NCI-H146 treated with DMSO at 0.1 percent for 48 hours (cell line): ENCODE results near the gene TTC33.
"Not testable (repeated sequence)": the region's sequence is repeated elsewhere in the genome, so short reads cannot be mapped to it uniquely, and the experiment has no call there.

ENCODE experiments used
- DNase-seq: peaks from one replicate; lab custom pipeline; 2025; ENCODE audit not compliant: unreplicated experiment; lab: John Stamatoyannopoulos, UW

TTC33 gene, protein sequence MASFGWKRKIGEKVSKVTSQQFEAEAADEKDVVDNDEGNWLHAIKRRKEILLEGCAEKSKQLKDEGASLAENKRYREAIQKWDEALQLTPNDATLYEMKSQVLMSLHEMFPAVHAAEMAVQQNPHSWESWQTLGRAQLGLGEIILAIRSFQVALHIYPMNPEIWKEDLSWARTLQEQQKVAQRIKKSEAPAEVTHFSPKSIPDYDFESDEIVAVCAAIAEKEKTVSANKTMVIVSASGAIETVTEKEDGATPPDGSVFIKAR

DNA sequence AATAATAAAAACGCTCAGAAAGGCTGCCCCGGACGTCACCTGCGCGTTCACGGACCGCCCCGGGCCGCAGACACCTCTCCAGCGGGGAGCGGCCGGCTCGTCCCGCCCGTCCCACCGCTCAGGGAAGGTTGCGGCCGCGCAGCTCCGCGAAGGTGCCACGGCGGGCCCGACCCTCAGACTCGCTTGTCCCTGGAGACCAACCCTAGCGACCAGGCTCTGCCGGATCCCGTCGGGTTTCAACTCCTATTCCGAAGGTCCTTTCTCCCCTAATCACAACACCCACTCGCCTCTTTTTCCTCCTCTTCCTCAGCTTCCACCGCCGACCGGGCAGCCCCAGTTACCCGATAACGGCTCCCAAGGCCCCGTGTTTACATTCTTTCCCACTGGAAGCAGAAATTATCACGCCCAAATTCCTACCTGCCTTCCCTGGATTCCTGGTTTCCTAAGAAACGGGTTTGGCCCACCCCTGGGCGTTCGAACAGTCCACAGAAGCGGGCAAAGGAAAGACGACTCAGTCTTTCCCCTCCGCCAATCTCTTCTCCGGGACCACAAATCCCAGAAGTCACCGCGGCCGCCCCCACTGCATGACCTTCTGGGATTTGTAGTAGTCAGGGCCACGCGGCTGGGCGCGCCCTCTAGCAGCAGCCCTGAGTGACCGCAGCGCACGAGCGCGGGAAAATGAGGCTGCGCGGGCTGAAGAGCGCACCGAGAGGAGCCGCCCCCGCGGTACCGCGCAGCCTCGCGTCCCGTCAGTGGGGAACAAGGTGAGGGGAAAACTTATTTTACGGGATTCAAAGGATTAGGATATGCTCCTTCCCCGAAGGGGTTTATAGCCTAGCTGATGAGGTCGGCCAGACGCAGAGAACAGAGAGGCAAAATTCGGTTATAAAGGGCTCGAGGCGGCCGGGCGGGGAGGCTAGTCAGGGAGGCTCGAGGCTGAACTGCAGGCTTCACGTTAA lies at the start of gene TTC33:
TTC33 (minus strand) TSS at position 555 of the 959 bp plus-strand sequence. CDS start 8,943 bp downstream, outside the sequence.
- peak; percentile 85 for DNase-seq

DNA sequence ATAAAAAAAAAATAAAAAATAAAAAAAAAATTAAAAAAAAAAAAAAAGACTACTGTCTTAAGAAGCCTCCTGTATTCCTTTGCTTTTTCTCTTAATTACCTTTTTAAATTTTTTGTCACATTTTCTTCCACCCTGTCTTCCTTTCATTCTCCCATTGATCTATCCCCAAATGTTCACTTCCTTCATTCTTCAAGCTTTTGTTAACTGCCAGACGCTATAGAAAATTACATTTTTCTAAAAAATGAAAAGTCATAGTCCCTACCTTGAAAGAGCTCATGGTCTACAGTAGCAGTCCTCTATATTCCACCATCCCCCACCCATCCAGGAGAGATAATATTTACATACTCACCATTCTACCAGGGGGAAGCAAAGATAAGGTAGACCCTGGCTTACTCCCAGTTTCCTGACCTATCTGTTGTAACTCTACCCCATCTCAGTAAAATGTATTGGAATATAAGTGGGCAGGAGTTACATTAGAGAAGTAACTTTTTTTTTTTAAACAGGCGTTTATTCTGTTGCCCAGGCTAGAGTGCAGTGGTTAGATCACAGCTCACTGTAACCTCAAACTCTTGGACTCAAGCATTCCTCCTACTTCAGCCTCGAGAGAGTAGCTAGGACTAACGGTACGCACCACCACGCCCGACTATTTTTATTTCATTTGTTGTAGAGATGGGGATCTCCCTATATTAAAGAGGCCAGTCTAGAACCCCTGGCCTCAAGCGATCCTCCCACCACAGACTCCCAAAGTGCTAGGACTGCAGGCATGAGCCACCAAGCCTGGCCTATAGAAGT lies 46.2 kb upstream of the TTC33 start:
- no peak for DNase-seq

DNA sequence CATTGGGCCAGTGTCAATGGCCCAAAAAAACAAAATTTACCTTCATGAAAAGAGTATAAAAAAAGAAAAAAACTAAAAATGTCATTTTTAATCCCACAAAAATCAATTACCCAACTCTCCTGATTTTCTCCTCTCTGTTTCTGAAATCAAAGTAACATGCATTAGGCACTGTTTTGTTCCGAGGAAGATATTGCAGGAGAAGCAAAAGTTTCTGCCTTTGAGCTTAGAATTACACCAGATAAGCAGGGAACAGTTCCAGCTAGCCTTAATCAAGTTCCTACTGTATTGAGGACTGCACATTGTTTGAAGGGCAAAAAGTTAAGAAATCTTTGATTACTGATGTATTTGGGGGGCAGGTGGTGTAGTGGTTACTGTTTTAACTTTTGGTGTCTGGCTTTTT lies 43.5 kb upstream of the TTC33 start:
- DNase-seq, result no peak

DNA sequence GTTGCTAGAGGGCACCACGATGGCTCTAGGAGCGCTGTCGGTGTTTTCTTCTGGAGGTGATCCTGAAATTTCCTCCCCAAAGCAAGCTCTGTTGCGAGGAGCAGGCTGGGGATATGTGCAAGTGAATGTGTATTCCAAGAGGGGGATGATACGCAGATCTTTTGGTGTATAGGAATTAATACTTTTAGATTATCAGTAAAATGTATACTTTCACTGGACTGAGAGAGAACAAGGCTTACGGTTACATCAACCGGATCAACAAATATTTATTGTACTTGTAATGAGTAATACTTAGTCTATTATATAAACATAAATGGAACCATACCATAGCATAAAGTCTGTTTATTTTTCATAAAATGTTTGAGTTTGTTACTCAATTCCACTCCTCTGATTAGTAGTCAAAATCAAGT lies 43.0 kb upstream of the TTC33 start:
- DNase-seq, result no peak

DNA sequence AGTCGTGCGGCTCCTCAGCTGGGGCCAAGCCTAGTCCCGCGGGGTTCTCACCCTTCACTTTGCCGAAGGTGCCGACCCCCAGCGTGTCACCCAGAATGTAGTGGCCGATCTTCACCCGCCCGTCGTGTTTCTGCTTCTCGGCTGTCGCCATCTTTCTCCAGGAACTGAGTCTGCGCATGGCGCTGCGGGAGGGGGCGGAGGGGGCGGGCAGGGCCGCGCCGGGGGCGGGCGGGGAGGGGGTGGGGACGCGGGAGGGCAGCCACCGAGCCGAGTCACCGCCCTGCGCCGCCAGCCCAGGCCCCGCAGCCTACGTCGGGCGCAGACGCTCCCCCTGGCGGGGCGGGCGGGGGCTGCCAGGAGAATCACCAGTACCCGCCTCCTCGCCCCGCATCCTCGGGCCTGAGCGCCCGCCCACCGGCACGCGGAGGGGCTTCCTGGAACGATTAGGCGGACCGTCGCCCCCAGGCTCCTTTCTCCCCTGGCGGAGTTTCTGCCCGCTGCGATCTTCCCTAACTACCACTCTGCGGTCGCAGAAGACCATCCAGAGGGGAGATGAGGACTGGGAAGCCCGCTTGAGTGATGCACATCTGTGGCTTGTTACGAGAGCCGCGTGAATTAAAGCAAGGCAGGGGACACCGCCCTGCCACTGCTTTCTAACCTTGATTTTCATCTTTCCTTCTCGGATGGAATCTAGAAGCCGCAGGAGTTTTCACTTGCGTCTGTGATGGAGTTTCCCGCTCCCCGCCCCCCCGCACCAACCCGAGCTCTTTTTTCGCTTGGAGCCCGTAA lies 42.4 kb upstream of the TTC33 start, which contains the start of gene PRKAA1:
PRKAA1 (minus strand) TSS at position 363 of the 789 bp plus-strand sequence; CDS start at position 178, 185 bp downstream.
- DNase-seq, result peak; percentile 78

DNA sequence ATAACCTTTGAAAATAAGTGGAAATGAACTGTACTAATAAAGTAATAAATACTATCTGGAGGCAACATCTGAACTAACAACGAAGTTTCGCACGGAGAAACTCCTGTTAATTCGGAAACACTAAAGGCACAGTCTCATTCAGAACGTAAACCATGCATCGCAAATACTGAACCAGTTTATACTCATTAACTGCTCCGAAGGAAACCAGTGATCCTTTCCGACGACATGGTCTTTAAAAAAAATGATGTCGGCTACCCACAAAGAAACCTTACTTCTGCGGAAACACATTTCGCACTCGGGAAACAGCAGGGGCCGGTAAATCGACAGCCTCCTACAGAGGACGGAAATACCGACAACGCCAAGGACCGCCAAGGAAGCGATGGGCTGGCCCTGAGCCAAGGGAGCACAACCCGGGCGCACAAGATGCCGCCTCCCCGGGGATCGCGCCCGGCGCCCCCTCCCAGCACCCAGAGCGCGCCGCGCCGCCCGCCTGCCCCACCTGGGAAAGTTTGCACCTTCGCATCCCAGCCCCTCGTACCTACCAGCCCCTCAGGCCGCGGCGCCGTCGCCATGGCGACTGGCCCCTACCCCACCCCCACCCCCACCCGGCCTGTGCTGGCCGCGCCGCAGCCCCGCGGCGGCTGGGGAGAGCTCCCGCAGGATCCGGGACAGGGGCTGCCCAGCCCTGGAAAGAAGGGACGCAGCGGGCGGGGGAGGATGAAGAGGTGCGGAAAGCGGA lies 41.7 kb upstream of the TTC33 start:
- peak; percentile 55 for DNase-seq

DNA sequence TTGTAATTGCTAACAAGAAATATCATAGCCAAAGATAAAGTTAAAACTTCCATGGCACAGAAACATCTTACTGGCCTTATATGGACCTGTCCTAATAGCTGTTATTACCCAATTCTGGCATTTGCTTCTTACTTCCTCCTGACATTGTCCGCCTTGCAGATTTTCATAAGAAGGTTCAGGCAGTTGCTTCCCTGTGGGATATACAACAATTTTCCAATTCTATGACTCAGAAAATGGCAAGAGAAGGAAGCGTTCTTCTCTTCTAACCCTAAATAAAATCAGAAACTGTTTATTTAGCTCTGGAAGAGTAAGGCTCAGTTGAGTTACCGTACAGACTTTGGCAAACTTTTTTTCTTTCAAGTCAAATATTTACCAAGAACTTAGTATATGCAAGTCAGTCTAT lies 40.7 kb upstream of the TTC33 start:
- DNase-seq, result no peak

DNA sequence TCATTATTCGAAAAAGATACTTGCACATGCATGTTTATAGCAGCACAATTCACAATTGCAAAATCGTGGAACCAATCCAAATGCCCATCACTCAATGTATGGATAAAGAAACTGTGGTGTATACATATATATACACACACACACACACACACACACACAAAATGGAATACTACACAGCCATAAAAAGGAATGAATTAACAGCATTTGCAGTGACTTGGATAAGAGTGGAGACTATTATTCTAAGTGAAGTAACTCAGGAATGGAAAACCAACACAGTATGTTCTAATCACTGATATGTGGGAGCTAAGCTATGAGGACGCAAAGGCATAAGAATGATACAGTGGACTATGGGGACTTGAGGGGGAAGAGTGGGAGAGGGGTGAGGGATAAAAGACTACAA lies 39.1 kb upstream of the TTC33 start:
- not testable (repeated sequence) for DNase-seq

DNA sequence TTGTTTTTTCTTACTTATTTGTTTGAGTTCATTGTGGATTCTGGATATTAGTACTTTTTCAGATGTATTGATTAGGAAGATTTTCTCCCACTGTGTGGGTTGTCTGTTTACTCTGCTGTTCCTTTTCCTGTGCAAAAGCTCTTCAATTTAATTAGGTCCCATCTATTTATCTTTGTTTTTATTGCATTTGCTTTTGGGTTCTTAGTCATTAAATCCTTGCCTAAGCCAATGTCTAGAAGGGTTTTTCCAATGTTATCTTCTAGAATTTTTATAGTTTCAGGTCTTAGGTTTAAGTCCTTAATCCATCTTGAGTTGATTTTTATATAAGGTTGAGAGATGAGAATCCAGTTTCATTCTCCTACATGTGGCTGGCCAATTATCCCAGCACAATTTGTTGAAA lies 38.6 kb upstream of the TTC33 start:
- not testable (repeated sequence) for DNase-seq

DNA sequence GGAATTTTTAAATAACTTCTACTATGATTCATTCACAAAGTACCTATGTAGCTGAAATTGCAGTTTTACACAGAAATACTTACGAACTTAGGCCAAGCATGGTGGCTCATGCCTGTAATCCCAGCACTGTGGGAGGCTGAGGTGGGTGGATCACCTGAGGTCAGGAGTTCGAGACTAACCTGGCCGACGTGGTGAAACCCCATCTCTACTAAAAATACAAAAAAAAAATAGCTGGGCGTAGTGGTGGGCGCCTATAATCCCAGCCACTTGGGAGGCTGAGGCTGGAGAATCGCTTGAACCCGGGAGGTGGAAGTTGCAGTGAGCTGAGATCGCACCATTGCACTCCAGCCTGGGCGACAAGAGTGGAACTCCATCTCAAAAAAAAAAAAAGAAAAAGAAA lies 36.9 kb upstream of the TTC33 start:
- not testable (repeated sequence) for DNase-seq

DNA sequence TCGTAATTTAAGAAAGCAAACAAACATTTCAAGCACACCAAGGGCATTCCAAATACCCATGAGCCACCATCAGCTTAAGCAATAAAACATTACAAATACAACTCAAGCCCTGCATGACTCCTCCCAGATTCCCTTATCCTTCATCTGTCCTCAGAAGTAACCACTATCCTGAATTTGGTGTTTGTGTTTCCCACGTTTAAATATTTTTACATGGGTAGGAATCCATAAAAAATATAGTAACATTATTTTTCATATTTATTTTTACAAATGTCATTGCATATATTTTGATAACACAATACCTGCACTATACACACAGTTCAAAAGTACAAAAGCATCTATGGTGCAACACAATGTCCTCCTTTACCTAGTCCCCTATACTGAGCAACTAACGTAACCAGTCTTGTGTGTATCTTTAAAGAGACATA lies 36.0 kb upstream of the TTC33 start:
- DNase-seq, result no peak

DNA sequence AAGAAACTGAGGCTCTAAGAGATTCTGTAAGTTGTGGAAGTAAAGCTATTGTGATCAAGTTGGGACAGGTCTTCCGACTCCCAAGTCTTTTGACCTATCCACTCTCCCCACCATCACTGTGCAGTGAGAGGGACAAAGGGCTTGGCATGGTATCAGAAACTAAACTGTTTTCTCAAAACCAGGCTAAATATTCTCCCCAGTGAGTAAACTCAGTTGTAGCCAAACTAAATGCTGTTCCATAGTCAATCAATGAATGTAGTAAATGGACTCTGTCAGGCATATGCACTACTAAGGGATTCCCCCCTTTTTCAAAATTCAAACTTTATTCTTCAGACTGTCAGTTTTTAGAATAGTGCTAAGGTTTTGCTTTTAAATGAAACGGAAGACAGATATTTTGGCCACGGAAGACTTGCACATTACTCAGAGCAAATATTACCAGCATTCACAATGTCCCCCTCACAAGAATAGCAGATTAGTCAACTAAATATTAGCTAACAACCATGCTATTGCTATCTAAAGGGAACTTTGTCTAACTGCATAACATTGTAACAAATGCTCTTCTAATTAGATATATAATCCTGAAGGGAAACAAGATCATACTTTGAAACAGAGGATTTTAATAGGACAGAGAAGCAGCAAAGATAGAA lies 35.3 kb upstream of the TTC33 start:
- DNase-seq, result no peak

DNA sequence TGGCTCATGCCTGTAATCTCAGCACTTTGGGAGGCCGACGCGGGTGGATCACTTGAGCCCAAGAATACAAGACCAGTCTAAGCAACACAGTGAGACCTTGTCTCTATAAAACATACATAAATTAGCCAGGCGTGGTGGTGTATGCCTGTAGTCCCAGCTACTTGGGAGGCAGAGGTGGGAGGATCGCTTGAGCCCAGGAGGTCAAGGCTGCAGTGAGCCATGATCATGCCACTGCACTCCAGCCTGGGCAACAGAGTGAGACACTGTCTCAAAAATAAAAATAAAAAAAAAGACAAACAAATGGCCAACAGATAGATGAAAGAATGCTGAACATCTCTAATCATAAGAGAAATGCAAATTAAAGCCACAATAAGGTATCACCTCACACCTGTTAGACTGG lies 33.2 kb upstream of the TTC33 start:
- DNase-seq, result not testable (repeated sequence)

DNA sequence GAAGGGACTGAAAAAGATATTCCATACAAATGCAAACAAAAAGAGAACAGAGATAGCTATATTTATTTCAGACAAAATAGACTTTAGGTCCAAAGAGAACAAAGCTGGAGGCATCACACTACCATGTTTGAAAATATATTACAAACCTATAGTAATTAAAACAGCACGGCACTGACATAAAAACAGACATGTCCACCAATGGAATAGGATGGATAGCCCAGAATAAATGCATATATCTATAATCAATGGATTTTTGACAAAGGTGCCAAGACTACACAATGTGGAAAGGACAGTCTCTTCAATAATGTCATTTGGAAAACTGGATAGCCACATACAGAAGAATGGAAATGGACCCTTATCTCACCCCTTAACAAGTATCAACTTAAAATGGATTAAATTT lies 32.2 kb upstream of the TTC33 start:
- no peak for DNase-seq

DNA sequence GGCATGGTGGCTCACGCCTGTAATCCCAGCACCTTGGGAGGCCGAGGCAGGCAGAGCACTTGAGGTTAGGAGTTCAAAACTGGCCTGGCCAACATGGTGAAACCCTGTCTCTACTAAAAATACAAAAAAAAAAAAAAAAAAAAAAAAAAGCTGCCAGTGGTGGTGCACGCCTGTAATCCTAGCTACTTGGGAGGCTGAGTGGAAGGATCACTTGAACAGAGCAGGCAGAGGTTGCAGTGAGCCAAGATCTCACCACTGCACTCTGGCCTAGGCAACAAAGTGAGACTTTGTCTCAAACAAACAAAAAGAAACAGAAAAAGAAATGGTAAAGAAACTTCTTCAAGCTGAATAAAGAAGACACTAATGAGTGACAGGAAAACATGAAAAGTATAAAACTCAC lies 30.9 kb upstream of the TTC33 start:
- DNase-seq, result not testable (repeated sequence)

DNA sequence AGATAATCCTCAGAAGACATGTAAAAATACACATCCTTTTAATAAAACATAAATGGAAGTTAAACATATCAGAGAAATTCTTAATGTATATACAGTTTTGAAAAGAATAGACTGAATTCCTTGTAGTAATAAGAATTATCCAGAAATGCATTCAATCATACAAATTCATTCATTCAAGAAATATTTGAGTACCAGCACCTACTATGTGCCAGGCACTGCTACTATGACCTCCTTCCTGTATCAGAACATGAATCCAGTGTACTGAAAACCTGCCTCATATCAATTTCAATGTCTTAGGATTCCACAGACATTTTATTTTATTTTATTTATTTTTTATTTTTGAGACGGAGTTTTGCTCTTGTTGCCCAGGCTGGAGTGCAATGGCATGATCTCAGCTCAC lies 29.2 kb upstream of the TTC33 start:
- no peak for DNase-seq

DNA sequence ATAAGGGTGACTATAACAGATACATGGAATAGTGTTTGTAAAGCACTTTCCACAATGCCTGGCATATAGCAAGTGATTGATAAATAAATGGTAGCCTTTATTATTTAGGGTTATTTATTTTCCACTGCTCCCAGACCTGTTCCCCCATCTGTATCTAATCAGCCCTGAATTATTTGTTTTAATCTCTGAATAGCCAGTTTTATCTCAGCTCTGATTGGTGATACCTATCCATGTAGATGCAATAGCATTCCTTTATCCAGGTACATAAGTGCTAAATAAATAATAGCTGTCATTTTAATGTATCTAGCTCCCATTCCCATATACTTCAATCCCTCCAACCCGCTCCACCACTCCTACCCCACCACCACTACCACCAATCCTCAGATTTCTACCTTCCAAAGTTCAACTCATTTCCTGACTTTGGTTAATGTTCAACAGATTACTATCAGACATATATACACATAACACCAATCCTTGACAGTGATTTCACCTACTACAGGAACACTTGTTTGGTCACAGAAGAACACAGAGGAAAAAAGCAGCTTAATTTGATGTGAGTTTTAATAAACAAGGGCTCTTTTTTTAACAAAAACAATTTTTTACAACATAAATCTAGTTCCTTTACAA lies 28.4 kb upstream of the TTC33 start:
- no peak for DNase-seq

DNA sequence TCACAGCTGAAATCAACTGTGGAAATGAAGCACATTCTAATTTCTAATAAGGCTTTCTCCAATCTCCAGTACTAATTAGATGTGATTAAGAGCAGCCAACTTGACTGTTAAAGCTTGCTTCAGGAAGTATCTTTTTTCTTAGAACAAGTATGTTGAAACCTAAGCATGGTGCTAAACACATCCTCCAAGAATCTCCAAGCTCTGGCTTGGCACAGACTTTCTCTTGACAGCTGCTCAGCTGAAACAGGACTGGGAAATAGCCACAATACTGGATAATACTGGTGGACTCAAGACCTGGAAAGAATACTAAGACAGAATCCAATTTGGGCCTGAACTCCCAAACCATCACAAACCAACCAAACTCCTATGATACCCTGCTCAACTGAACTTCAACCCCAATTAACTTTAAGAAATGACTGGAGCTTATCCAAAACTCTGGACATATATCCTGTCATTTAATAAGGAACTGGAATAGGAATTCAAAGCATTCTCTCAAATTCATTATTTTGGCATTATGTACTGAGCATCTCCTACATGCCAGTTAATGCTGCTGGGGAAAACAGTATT lies 26.2 kb upstream of the TTC33 start:
- no peak for DNase-seq
